ENCODE measurements around the gene KCNT2. TPM values are rescaled to one million over a fixed set of nuclear protein-coding genes. Genes with fewer than 3 reads are reported as not detected.

KCNT2 gene
- total RNA-seq, 1 donor = 0.21 TPM

- H3K9me3 ChIP-seq (ENCODE audit: low read depth, low read length) = no peaks in the 10 kb centered on the region
- H3K4me3 ChIP-seq (ENCODE audit: low read length) = no peak overlapping the region
- peaks cover 27% of the 10 kb centered on the region for H3K27me3 ChIP-seq (ENCODE audit: insufficient read depth, low read length)
- peaks cover 3% of the 10 kb centered on the region for H3K4me1 ChIP-seq (ENCODE audit: insufficient read depth, low read length)
These were observed 3.6 kb upstream of the KCNT2 start for GRCh38 chr1:196611873-196612272.

- H3K4me1 ChIP-seq (ENCODE audit: insufficient read depth, low read length) = peaks cover 3% of the 10 kb centered on the region
- no peak overlapping the region for H3K4me3 ChIP-seq (ENCODE audit: low read length)
- no peaks in the 10 kb centered on the region for H3K9me3 ChIP-seq (ENCODE audit: low read depth, low read length)
- peaks cover 28% of the 10 kb centered on the region for H3K27me3 ChIP-seq (ENCODE audit: insufficient read depth, low read length)
These were observed 1.1 kb upstream of the KCNT2 start for GRCh38 chr1:196609370-196609737.

- peaks cover 28% of the 10 kb centered on the region for H3K27me3 ChIP-seq (ENCODE audit: insufficient read depth, low read length)
- H3K4me3 ChIP-seq (ENCODE audit: low read length) = no peak overlapping the region
- H3K4me1 ChIP-seq (ENCODE audit: insufficient read depth, low read length) = peaks cover 3% of the 10 kb centered on the region
- H3K9me3 ChIP-seq (ENCODE audit: low read depth, low read length) = no peaks in the 10 kb centered on the region
These were observed 259 bp downstream of the KCNT2 start for GRCh38 chr1:196607981-196608380.

GRCh38 chr1:196603651-196604050, 4.6 kb downstream of the KCNT2 start:
- no peaks in the 10 kb centered on the region for H3K9me3 ChIP-seq (ENCODE audit: low read depth, low read length)
- H3K27me3 ChIP-seq (ENCODE audit: insufficient read depth, low read length) = peaks cover 15% of the 10 kb centered on the region
- no peak overlapping the region for H3K4me3 ChIP-seq (ENCODE audit: low read length)
- peaks cover 2% of the 10 kb centered on the region for H3K4me1 ChIP-seq (ENCODE audit: insufficient read depth, low read length)

GRCh38 chr1:196598942-196599748, 9.1 kb downstream of the KCNT2 start:
- no peaks in the 10 kb centered on the region for H3K27me3 ChIP-seq (ENCODE audit: insufficient read depth, low read length)
- no peaks in the 10 kb centered on the region for H3K9me3 ChIP-seq (ENCODE audit: low read depth, low read length)
- no peaks in the 10 kb centered on the region for H3K4me1 ChIP-seq (ENCODE audit: insufficient read depth, low read length)
- no peak overlapping the region for H3K4me3 ChIP-seq (ENCODE audit: low read length)

- H3K4me3 ChIP-seq (ENCODE audit: low read length) = no peak overlapping the region
- no peaks in the 10 kb centered on the region for H3K9me3 ChIP-seq (ENCODE audit: low read depth, low read length)
- H3K4me1 ChIP-seq (ENCODE audit: insufficient read depth, low read length) = no peaks in the 10 kb centered on the region
- no peaks in the 10 kb centered on the region for H3K27me3 ChIP-seq (ENCODE audit: insufficient read depth, low read length)
These were observed 13.5 kb downstream of the KCNT2 start for GRCh38 chr1:196594700-196595099.

- H3K4me1 ChIP-seq (ENCODE audit: insufficient read depth, low read length) = no peaks in the 10 kb centered on the region
- H3K27me3 ChIP-seq (ENCODE audit: insufficient read depth, low read length) = no peaks in the 10 kb centered on the region
- no peak overlapping the region for H3K4me3 ChIP-seq (ENCODE audit: low read length)
- no peaks in the 10 kb centered on the region for H3K9me3 ChIP-seq (ENCODE audit: low read depth, low read length)
These were observed 14.3 kb downstream of the KCNT2 start for GRCh38 chr1:196593955-196594354.

GRCh38 chr1:196590959-196591358, 17.3 kb downstream of the KCNT2 start:
- Histone ChIP-seq H3K4me3 (ENCODE audit: low read length) (no peak overlapping the region), H3K27me3 (ENCODE audit: insufficient read depth, low read length) (no peaks in the 10 kb centered on the region), H3K4me1 (ENCODE audit: insufficient read depth, low read length) (no peaks in the 10 kb centered on the region), H3K9me3 (ENCODE audit: low read depth, low read length) (no peaks in the 10 kb centered on the region)

GRCh38 chr1:196590012-196590708, 18.1 kb downstream of the KCNT2 start:
- H3K9me3 ChIP-seq (ENCODE audit: low read depth, low read length) = no peaks in the 10 kb centered on the region
- no peak overlapping the region for H3K4me3 ChIP-seq (ENCODE audit: low read length)
- H3K4me1 ChIP-seq (ENCODE audit: insufficient read depth, low read length) = no peaks in the 10 kb centered on the region
- no peaks in the 10 kb centered on the region for H3K27me3 ChIP-seq (ENCODE audit: insufficient read depth, low read length)

GRCh38 chr1:196584696-196585095, 23.5 kb downstream of the KCNT2 start:
- Histone ChIP-seq H3K9me3 (ENCODE audit: low read depth, low read length) (no peaks in the 10 kb centered on the region), H3K27me3 (ENCODE audit: insufficient read depth, low read length) (no peaks in the 10 kb centered on the region), H3K4me1 (ENCODE audit: insufficient read depth, low read length) (no peaks in the 10 kb centered on the region), H3K4me3 (ENCODE audit: low read length) (no peak overlapping the region)

- Histone ChIP-seq H3K9me3 (ENCODE audit: low read depth, low read length) (no peaks in the 10 kb centered on the region), H3K4me3 (ENCODE audit: low read length) (no peak overlapping the region), H3K27me3 (ENCODE audit: insufficient read depth, low read length) (no peaks in the 10 kb centered on the region), H3K4me1 (ENCODE audit: insufficient read depth, low read length) (no peaks in the 10 kb centered on the region)
These were observed 30.9 kb downstream of the KCNT2 start for GRCh38 chr1:196577386-196577785.

- Histone ChIP-seq H3K27me3 (ENCODE audit: insufficient read depth, low read length) (no peaks in the 10 kb centered on the region), H3K4me3 (ENCODE audit: low read length) (no peak overlapping the region), H3K4me1 (ENCODE audit: insufficient read depth, low read length) (no peaks in the 10 kb centered on the region), H3K9me3 (ENCODE audit: low read depth, low read length) (no peaks in the 10 kb centered on the region)
These were observed 35.0 kb downstream of the KCNT2 start for GRCh38 chr1:196573226-196573625.

GRCh38 chr1:196567238-196567637, 41.0 kb downstream of the KCNT2 start:
- Histone ChIP-seq H3K27me3 (ENCODE audit: insufficient read depth, low read length) (no peaks in the 10 kb centered on the region), H3K4me3 (ENCODE audit: low read length) (no peak overlapping the region), H3K4me1 (ENCODE audit: insufficient read depth, low read length) (no peaks in the 10 kb centered on the region), H3K9me3 (ENCODE audit: low read depth, low read length) (peaks cover 15% of the 10 kb centered on the region)

GRCh38 chr1:196563768-196564167, 44.5 kb downstream of the KCNT2 start:
- Histone ChIP-seq H3K4me3 (ENCODE audit: low read length) (no peak overlapping the region), H3K4me1 (ENCODE audit: insufficient read depth, low read length) (no peaks in the 10 kb centered on the region), H3K9me3 (ENCODE audit: low read depth, low read length) (peaks cover 15% of the 10 kb centered on the region), H3K27me3 (ENCODE audit: insufficient read depth, low read length) (no peaks in the 10 kb centered on the region)

GRCh38 chr1:196559314-196559713, 48.9 kb downstream of the KCNT2 start:
- Histone ChIP-seq H3K27me3 (ENCODE audit: insufficient read depth, low read length) (no peaks in the 10 kb centered on the region), H3K4me1 (ENCODE audit: insufficient read depth, low read length) (no peaks in the 10 kb centered on the region), H3K4me3 (ENCODE audit: low read length) (no peak overlapping the region), H3K9me3 (ENCODE audit: low read depth, low read length) (peaks cover 10% of the 10 kb centered on the region)

GRCh38 chr1:196558411-196558810, 49.8 kb downstream of the KCNT2 start:
- Histone ChIP-seq H3K4me3 (ENCODE audit: low read length) (no peak overlapping the region), H3K9me3 (ENCODE audit: low read depth, low read length) (peaks cover under 1% of the 10 kb centered on the region), H3K4me1 (ENCODE audit: insufficient read depth, low read length) (no peaks in the 10 kb centered on the region), H3K27me3 (ENCODE audit: insufficient read depth, low read length) (no peaks in the 10 kb centered on the region)
